BJ (cell line): ENCODE results near the gene ZNF396. TPM values are rescaled to one million over a fixed set of nuclear protein-coding genes. Genes with fewer than 3 reads are reported as not detected.
A peak's percentile ranks its signal among the peaks of the same experiment; 100 is the strongest.

Experiments used
- CTCF ChIA-PET: fragments of 350-600 bp; formaldehyde crosslinking; extraction: SDS; loops from one replicate; lab custom pipeline; 2021; ENCODE audit warnings: antibody characterized with exemption, inconsistent platforms; lab: Yijun Ruan, JAX
- POLR2A ChIA-PET: fragments of 300-600 bp; sonication (Branson Sonifier 250); formaldehyde crosslinking; extraction: SDS; loops from one replicate; lab custom pipeline; 2021; ENCODE audit warnings: antibody characterized with exemption; lab: Charles Lee
- DNase-seq: peaks from one replicate; pipeline ENCODE4 v3.0.0-alpha.2; 2011; ENCODE audit warnings: low read depth
- H3K27me3 ChIP-seq: 2 replicates; pipeline ENCODE4 v1.6.0; 2011; ENCODE audit warnings: low read length; ENCODE audit not compliant: control insufficient read depth, insufficient read depth
- H3K36me3 ChIP-seq: 2 replicates; pipeline ENCODE4 v1.5.1; 2011; ENCODE audit warnings: low read length; ENCODE audit not compliant: control insufficient read depth, insufficient read depth
- H3K4me3 ChIP-seq: 2 replicates; pipeline ENCODE4 v1.5.1; 2011; ENCODE audit warnings: low read depth, mild to moderate bottlenecking, control low read depth, low read length
- polyA plus RNA-seq: library from polyadenylated mRNA; depleted of rRNA; stranded (reverse); fragments of >200 nt; gene quantifications from 2 replicates; pipeline ENCODE4 v1.2.3, GENCODE V29; 2011
- TF ChIP-seq, protein P1 (sequence below): IDR thresholded peaks from 2 replicates; pipeline ENCODE4 v1.5.1; 2011; ENCODE audit warnings: low read depth, mild to moderate bottlenecking, control low read depth, inconsistent platforms, low read length, moderate library complexity; ENCODE audit not compliant: insufficient read depth

The ZNF396 gene
- polyA plus RNA-seq, 1 experiment = 0.60 TPM

GRCh38 chr18:35393716-35394115, 16.6 kb upstream of the ZNF396 start:
- CTCF ChIA-PET = interaction anchor here (0.8 to 1.9 kb wide), 2 partner anchors 15 to 556 kb away, joined by 4 to 5 read pairs; no protein-coding TSS in a partner anchor
- H3K36me3 ChIP-seq = no peaks in the 10 kb centered on the region
- TF ChIP-seq, protein P1, sequence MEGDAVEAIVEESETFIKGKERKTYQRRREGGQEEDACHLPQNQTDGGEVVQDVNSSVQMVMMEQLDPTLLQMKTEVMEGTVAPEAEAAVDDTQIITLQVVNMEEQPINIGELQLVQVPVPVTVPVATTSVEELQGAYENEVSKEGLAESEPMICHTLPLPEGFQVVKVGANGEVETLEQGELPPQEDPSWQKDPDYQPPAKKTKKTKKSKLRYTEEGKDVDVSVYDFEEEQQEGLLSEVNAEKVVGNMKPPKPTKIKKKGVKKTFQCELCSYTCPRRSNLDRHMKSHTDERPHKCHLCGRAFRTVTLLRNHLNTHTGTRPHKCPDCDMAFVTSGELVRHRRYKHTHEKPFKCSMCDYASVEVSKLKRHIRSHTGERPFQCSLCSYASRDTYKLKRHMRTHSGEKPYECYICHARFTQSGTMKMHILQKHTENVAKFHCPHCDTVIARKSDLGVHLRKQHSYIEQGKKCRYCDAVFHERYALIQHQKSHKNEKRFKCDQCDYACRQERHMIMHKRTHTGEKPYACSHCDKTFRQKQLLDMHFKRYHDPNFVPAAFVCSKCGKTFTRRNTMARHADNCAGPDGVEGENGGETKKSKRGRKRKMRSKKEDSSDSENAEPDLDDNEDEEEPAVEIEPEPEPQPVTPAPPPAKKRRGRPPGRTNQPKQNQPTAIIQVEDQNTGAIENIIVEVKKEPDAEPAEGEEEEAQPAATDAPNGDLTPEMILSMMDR = no peak
- POLR2A ChIA-PET = no interaction called here
- H3K27me3 ChIP-seq = peaks cover 3% of the 10 kb centered on the region; the same call in 1 of the 2 replicates
- DNase-seq = no peak
- H3K4me3 ChIP-seq = no peak overlapping the region

- POLR2A ChIA-PET = no interaction called here
- Histone ChIP-seq H3K27me3 (no peaks in the 10 kb centered on the region; the same call in 1 of the 2 replicates), H3K36me3 (no peaks in the 10 kb centered on the region), H3K4me3 (no peak overlapping the region)
- CTCF ChIA-PET = no interaction called here
- no peak for DNase-seq
- TF ChIP-seq, protein P1 = no peak
Observed at GRCh38 chr18:35392375-35392774, 15.2 kb upstream of the ZNF396 start.

DNA sequence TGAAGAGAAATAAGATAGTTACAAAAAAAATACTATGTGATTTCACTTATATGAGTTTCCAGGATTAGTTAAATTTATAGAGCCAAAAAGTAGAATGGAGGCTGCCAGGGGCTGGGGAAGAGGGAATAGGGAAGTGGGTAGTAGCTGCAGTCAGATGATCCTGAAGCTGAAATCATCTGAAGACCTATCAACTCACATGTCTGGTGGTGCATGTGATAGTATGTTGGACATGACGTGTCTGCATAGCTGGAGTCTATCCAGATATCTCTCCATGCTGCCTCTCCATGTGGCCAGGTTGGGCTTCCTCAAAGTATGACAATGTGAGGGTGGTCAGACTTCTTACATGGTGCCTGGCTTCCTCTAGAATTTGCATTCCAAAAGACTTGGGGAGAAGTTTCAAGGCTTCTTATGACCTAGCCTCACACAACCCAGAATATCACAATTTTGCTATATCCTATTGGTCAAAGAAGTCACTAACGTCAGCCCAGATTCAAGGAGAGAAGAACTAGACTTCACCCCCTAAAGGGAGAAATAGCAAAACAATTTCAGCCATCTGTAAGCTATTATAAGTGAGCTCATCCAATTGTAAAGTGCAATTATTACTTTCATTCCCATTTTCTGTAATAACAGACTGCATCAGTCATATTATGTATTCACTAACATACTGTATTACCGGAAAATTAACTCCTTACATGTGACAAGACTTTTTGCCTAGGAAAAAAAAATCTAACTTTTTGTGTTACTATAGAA, 14.0 kb upstream of the ZNF396 start:
- POLR2A ChIA-PET = no interaction called here
- TF ChIP-seq, protein P1 = no peak
- no peaks in the 10 kb centered on the region for H3K36me3 ChIP-seq
- CTCF ChIA-PET = interaction anchor here (1.1 to 1.3 kb wide), 2 partner anchors 16 to 559 kb away, joined by 3 read pairs; no protein-coding TSS in a partner anchor
- DNase-seq = no peak
- no peak overlapping the region for H3K4me3 ChIP-seq
- no peaks in the 10 kb centered on the region; the same call in 1 of the 2 replicates for H3K27me3 ChIP-seq

- DNase-seq = no peak
- POLR2A ChIA-PET = no interaction called here
- no peaks in the 10 kb centered on the region for H3K27me3 ChIP-seq
- H3K36me3 ChIP-seq = no peaks in the 10 kb centered on the region
- CTCF ChIA-PET = no interaction called here
- H3K4me3 ChIP-seq = no peak overlapping the region
- TF ChIP-seq, protein P1 = no peak
Observed at GRCh38 chr18:35389095-35389618, 12.0 kb upstream of the ZNF396 start.

DNA sequence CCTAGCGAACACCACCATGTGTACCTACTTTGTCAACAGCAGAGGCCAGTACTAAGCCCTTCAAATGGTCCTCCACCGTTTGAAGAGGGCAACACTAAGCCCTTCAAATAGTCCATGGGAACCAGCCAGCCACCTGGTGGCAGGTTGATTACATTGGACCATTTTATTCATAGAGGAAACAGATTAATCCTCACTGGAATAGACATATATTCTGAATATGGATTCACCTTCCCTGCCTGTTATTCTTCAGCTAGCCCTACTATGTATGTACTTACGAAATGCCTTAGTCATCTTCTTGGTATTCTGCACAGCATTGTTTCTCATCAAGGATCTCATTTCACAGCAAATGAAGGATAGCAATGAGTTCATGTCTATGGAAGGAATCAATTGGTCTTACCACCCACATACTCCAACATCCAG, 10.0 kb upstream of the ZNF396 start:
- TF ChIP-seq, protein P1 = peak; percentile 19; the same call in 1 of the 2 replicates
- POLR2A ChIA-PET = interaction anchor here (0.6 kb wide), 1 partner anchor 604 kb away, joined by 4 read pairs; no protein-coding TSS in a partner anchor
- Histone ChIP-seq H3K36me3 (no peaks in the 10 kb centered on the region), H3K27me3 (peaks cover 2% of the 10 kb centered on the region; the same call in 1 of the 2 replicates), H3K4me3 (no peak overlapping the region)
- CTCF ChIA-PET = interaction anchor here (0.7 to 2.3 kb wide), 11 partner anchors 9 to 563 kb away, joined by 3 to 11 read pairs (median 4); partner anchors contain the start of gene INO80C
- no peak for DNase-seq
